Glutamatergic neuron (in vitro differentiated cells): ENCODE measurements around the gene PRMT7. TPM values are rescaled to one million over a fixed set of nuclear protein-coding genes. Genes with fewer than 3 reads are reported as not detected.

Source experiments
- DNase-seq: peaks from one replicate; pipeline ENCODE4 v3.0.0; 2022
- H3K27ac Mint-ChIP-seq: one replicate; pipeline ENCODE4 v1.8.0; 2020; ENCODE audit warnings: mild to moderate bottlenecking, mixed read lengths, inconsistent platforms; ENCODE audit not compliant: unreplicated experiment
- H3K27me3 Mint-ChIP-seq: one replicate; pipeline ENCODE4 v1.8.0; 2020; ENCODE audit warnings: mild to moderate bottlenecking, moderate library complexity, mixed read lengths, inconsistent platforms; ENCODE audit not compliant: unreplicated experiment
- H3K36me3 Mint-ChIP-seq: one replicate; pipeline ENCODE4 v1.8.0; 2020; ENCODE audit warnings: mild to moderate bottlenecking, mixed read lengths, inconsistent platforms; ENCODE audit not compliant: unreplicated experiment
- H3K4me1 Mint-ChIP-seq: one replicate; pipeline ENCODE4 v1.8.0; 2020; ENCODE audit warnings: mild to moderate bottlenecking, low read depth, mixed read lengths, inconsistent platforms; ENCODE audit not compliant: unreplicated experiment
- H3K4me3 Mint-ChIP-seq: one replicate; pipeline ENCODE4 v1.8.0; 2020; ENCODE audit warnings: mild to moderate bottlenecking, mixed read lengths, inconsistent platforms; ENCODE audit not compliant: unreplicated experiment
- H3K9me3 Mint-ChIP-seq: one replicate; pipeline ENCODE4 v1.8.0; 2020; ENCODE audit warnings: mild to moderate bottlenecking, moderate library complexity, mixed read lengths, inconsistent platforms; ENCODE audit not compliant: unreplicated experiment
- CTCF ChIP-seq: fragments of 200-600 bp; sonication (generic); IDR thresholded peaks from one replicate; pipeline ENCODE4 v1.5.0; 2021; ENCODE audit not compliant: partially characterized antibody, unreplicated experiment
- total RNA-seq: library from RNA; stranded (reverse); fragmentation: NEBNext Ultra II Directional; extraction: Animal tissue kit (Norgen Biotek cat#: 25700); gene quantifications from one replicate; pipeline ENCODE4 v1.2.1, GENCODE V29; 2021; ENCODE audit not compliant: unreplicated experiment

PRMT7 gene
- total RNA-seq, 1 donor from 2014 or later: 62.7 TPM

- H3K4me3 Mint-ChIP-seq: no peak overlapping the region
- no peak for TF ChIP-seq CTCF
- no peak for DNase-seq
- peaks cover 3% of the 10 kb centered on the region for H3K27me3 Mint-ChIP-seq
- H3K27ac Mint-ChIP-seq: no peak overlapping the region
- H3K36me3 Mint-ChIP-seq: no peaks in the 10 kb centered on the region
- peaks cover 4% of the 10 kb centered on the region for H3K9me3 Mint-ChIP-seq
- H3K4me1 Mint-ChIP-seq: peaks cover 6% of the 10 kb centered on the region
Observed at GRCh38 chr16:68290450-68290849, 20.4 kb upstream of the PRMT7 start.

- no peak for TF ChIP-seq CTCF
- Mint-ChIP-seq H3K4me1 (peaks cover 3% of the 10 kb centered on the region), H3K36me3 (no peaks in the 10 kb centered on the region), H3K9me3 (peaks cover 4% of the 10 kb centered on the region), H3K27ac (no peak overlapping the region), H3K4me3 (no peak overlapping the region), H3K27me3 (peaks cover 6% of the 10 kb centered on the region)
- DNase-seq: no peak
Observed at GRCh38 chr16:68291227-68291626, 19.6 kb upstream of the PRMT7 start.

- Mint-ChIP-seq H3K27me3 (peaks cover 8% of the 10 kb centered on the region), H3K27ac (no peak overlapping the region), H3K4me1 (no peaks in the 10 kb centered on the region), H3K36me3 (no peaks in the 10 kb centered on the region), H3K9me3 (peaks cover 4% of the 10 kb centered on the region), H3K4me3 (no peak overlapping the region)
- no peak for DNase-seq
- no peak for TF ChIP-seq CTCF
Observed at GRCh38 chr16:68292425-68292824, 18.4 kb upstream of the PRMT7 start.

GRCh38 chr16:68296291-68296690, 14.5 kb upstream of the PRMT7 start:
- no peak for TF ChIP-seq CTCF
- H3K4me3 Mint-ChIP-seq: no peak overlapping the region
- peaks cover 6% of the 10 kb centered on the region for H3K36me3 Mint-ChIP-seq
- H3K9me3 Mint-ChIP-seq: peaks cover 8% of the 10 kb centered on the region
- H3K27ac Mint-ChIP-seq: no peak overlapping the region
- peaks cover 8% of the 10 kb centered on the region for H3K27me3 Mint-ChIP-seq
- no peak for DNase-seq
- H3K4me1 Mint-ChIP-seq: no peaks in the 10 kb centered on the region

- DNase-seq: no peak
- no peaks in the 10 kb centered on the region for H3K4me1 Mint-ChIP-seq
- no peak for TF ChIP-seq CTCF
- H3K36me3 Mint-ChIP-seq: peaks cover 6% of the 10 kb centered on the region
- no peak overlapping the region for H3K4me3 Mint-ChIP-seq
- H3K27ac Mint-ChIP-seq: no peak overlapping the region
- peaks cover 8% of the 10 kb centered on the region for H3K27me3 Mint-ChIP-seq
- H3K9me3 Mint-ChIP-seq: peaks cover 6% of the 10 kb centered on the region
Observed at GRCh38 chr16:68296693-68297092, 14.1 kb upstream of the PRMT7 start.
